ENCODE data around the gene ATP5PO.
"Not testable (repeated sequence)": the region's sequence is repeated elsewhere in the genome, so short reads cannot be mapped to it uniquely, and the experiment has no call there.

The ATP5PO gene

GRCh38 chr21:33871171-33871570 lies 44.4 kb downstream of the ATP5PO start:
- DNase-seq (ENCODE audit: low spot score) (no peak), FAIRE-seq (no peak)

- FAIRE-seq (no peak), DNase-seq (ENCODE audit: low spot score) (no peak)
These were observed 44.8 kb downstream of the ATP5PO start for GRCh38 chr21:33870768-33871167.

- no peak for FAIRE-seq
- no peak for DNase-seq (ENCODE audit: low spot score)
These were observed 45.7 kb downstream of the ATP5PO start for GRCh38 chr21:33869873-33870272.

GRCh38 chr21:33867868-33868267 lies 47.7 kb downstream of the ATP5PO start:
- not testable (repeated sequence) for FAIRE-seq; DNase-seq (ENCODE audit: low spot score)

- FAIRE-seq (no peak), DNase-seq (ENCODE audit: low spot score) (no peak)
These were observed 48.8 kb downstream of the ATP5PO start for GRCh38 chr21:33866826-33867225.

GRCh38 chr21:33865996-33866575 lies 49.5 kb downstream of the ATP5PO start:
- DNase-seq (ENCODE audit: low spot score), result no peak
- no peak for FAIRE-seq

- FAIRE-seq (no peak), DNase-seq (ENCODE audit: low spot score) (no peak)
These were observed 50.4 kb downstream of the ATP5PO start for GRCh38 chr21:33865176-33865575.

GRCh38 chr21:33864150-33864549 lies 51.5 kb downstream of the ATP5PO start:
- DNase-seq (ENCODE audit: low spot score) (no peak), FAIRE-seq (no peak)

- not testable (repeated sequence) for DNase-seq (ENCODE audit: low spot score); FAIRE-seq
These were observed 52.4 kb downstream of the ATP5PO start for GRCh38 chr21:33863191-33863590.

GRCh38 chr21:33861125-33861524 lies 54.5 kb downstream of the ATP5PO start:
- no peak for FAIRE-seq
- DNase-seq (ENCODE audit: low spot score), result no peak

- FAIRE-seq (no peak), DNase-seq (ENCODE audit: low spot score) (no peak)
These were observed 55.2 kb downstream of the ATP5PO start for GRCh38 chr21:33860332-33860879.

- DNase-seq (ENCODE audit: low spot score) (no peak), FAIRE-seq (no peak)
These were observed 56.1 kb downstream of the ATP5PO start for GRCh38 chr21:33859373-33860102.

- FAIRE-seq (no peak), DNase-seq (ENCODE audit: low spot score) (no peak)
These were observed 56.8 kb downstream of the ATP5PO start for GRCh38 chr21:33858667-33859372.

GRCh38 chr21:33857846-33858666 lies 57.5 kb downstream of the ATP5PO start:
- FAIRE-seq, result no peak
- DNase-seq (ENCODE audit: low spot score), result no peak

- DNase-seq (ENCODE audit: low spot score), result no peak
- FAIRE-seq, result no peak
These were observed 58.6 kb downstream of the ATP5PO start for GRCh38 chr21:33856893-33857527.

GRCh38 chr21:33855190-33855589 lies 60.4 kb downstream of the ATP5PO start:
- FAIRE-seq, result no peak
- no peak for DNase-seq (ENCODE audit: low spot score)

- DNase-seq (ENCODE audit: low spot score), result no peak
These were observed 61.0 kb downstream of the ATP5PO start for GRCh38 chr21:33854604-33855003.

More at GRCh38 chr21:33854604-33855003, 61.0 kb downstream of the ATP5PO start:
- FAIRE-seq, result no peak
